SH-SY5Y (cell line): ENCODE data around the gene MAMDC2.

Experiments used
- GATA2 ChIP-seq: IDR thresholded peaks from 2 replicates; pipeline ENCODE4 v1.6.1; 2011; ENCODE audit warnings: mild to moderate bottlenecking, low read depth, low read length
- GATA3 ChIP-seq: IDR thresholded peaks from 2 replicates; pipeline ENCODE4 v1.6.1; 2011; ENCODE audit warnings: low read depth, mild to moderate bottlenecking, low read length, moderate library complexity

- no peak for TF ChIP-seq GATA2
- TF ChIP-seq GATA3, result no peak
Observed at GRCh38 chr9:70015099-70015498, 28.5 kb upstream of the MAMDC2 start.
